Measurements from ENCODE around the gene RAB3B.

RAB3B gene

GRCh38 chr1:51867479-51868232 is 122.8 kb downstream of the RAB3B start:
- DNase-seq = no peak

GRCh38 chr1:51863384-51863783 is 127.1 kb downstream of the RAB3B start:
- DNase-seq = no peak

GRCh38 chr1:51861669-51862068 is 128.8 kb downstream of the RAB3B start:
- DNase-seq = no peak

GRCh38 chr1:51859735-51860134 is 130.8 kb downstream of the RAB3B start:
- no peak for DNase-seq

GRCh38 chr1:51859333-51859732 is 131.2 kb downstream of the RAB3B start:
- DNase-seq = no peak

- DNase-seq = no peak
Measured at GRCh38 chr1:51858892-51859291, 131.6 kb downstream of the RAB3B start.

All from NCI-H446 treated with DMSO at 0.1 percent for 48 hours (cell line).